Activated naive CD4-positive, alpha-beta T cell treated with anti-CD3 and anti-CD28 coated beads, Interleukin-2, amount 50 U/mL, for 72 hours (primary cell): ENCODE data around the gene NPIPB9. TPM values are rescaled to one million over a fixed set of nuclear protein-coding genes. Genes with fewer than 3 reads are reported as not detected.
"Not testable (repeated sequence)": the region's sequence is repeated elsewhere in the genome, so short reads cannot be mapped to it uniquely, and the experiment has no call there.

Experiments
- ATAC-seq, 2 donors: fragments of 150-1000 bp; cut with Tn5 transposase; 2 replicates each; pipeline ENCODE4 v1.10.0; 2021; ENCODE audit warnings: mild to moderate bottlenecking in 2 of 2, moderate library complexity in 2 of 2
- DNase-seq, 2 donors: peaks; one replicate each; pipeline ENCODE4 v3.0.0; 2021 to 2022; ENCODE audit warnings: low spot score in 2 of 2
- H3K27ac Mint-ChIP-seq, 2 donors: one replicate each; pipeline ENCODE4 v1.8.0; 2022; ENCODE audit warnings: mild to moderate bottlenecking in 2 of 2, mixed read lengths in 2 of 2
- H3K36me3 Mint-ChIP-seq, 2 donors: one replicate each; pipeline ENCODE4 v1.8.0; 2022; ENCODE audit warnings: mixed read lengths in 2 of 2
- H3K9me3 Mint-ChIP-seq, 2 donors: one replicate each; pipeline ENCODE4 v1.8.0; 2022; ENCODE audit warnings: mixed read lengths in 2 of 2
- total RNA-seq, 2 donors: library from RNA; stranded (reverse); gene quantifications; one replicate each; pipeline ENCODE4 v1.2.3, GENCODE V29; 2022

NPIPB9 gene
- total RNA-seq: 1 to 10 TPM; 4.6 to 5.6 TPM

- DNase-seq, H3K27ac Mint-ChIP-seq, H3K9me3 Mint-ChIP-seq, H3K36me3 Mint-ChIP-seq, ATAC-seq: not testable (repeated sequence)
These were observed at the start of gene NPIPB9 for GRCh38 chr16:28751487-28751886. Gene NPIPB9, plus strand, starts transcription at chr16:28751787.

GRCh38 chr16:28704246-28704645 lies 47.3 kb upstream of the NPIPB9 start:
- not testable (repeated sequence) for H3K27ac Mint-ChIP-seq, H3K36me3 Mint-ChIP-seq, ATAC-seq, H3K9me3 Mint-ChIP-seq, DNase-seq

GRCh38 chr16:28711220-28712083 lies 40.1 kb upstream of the NPIPB9 start, which contains the start of gene EIF3C:
Gene EIF3C, plus strand, starts transcription at chr16:28711464. Its CDS starts 223 bp downstream, at chr16:28711687.
- H3K27ac Mint-ChIP-seq, H3K36me3 Mint-ChIP-seq, DNase-seq, H3K9me3 Mint-ChIP-seq: not testable (repeated sequence)
- peak; percentile 100 for ATAC-seq

- H3K9me3 Mint-ChIP-seq, H3K27ac Mint-ChIP-seq, H3K36me3 Mint-ChIP-seq, ATAC-seq, DNase-seq: not testable (repeated sequence)
These were observed 28.5 kb upstream of the NPIPB9 start for GRCh38 chr16:28722852-28723650.

- H3K9me3 Mint-ChIP-seq, H3K27ac Mint-ChIP-seq: not testable (repeated sequence)
These were observed 20.3 kb upstream of the NPIPB9 start for GRCh38 chr16:28731253-28731652.

GRCh38 chr16:28732455-28733124 lies 19.0 kb upstream of the NPIPB9 start:
- ATAC-seq, H3K27ac Mint-ChIP-seq, DNase-seq, H3K9me3 Mint-ChIP-seq, H3K36me3 Mint-ChIP-seq: not testable (repeated sequence)

More at GRCh38 chr16:28731253-28731652, 20.3 kb upstream of the NPIPB9 start:
- H3K36me3 Mint-ChIP-seq, ATAC-seq, DNase-seq: not testable (repeated sequence)

GRCh38 chr16:28739787-28740186 lies 11.8 kb upstream of the NPIPB9 start:
- ATAC-seq: peak in 1 of 2 donors; percentile 57
- H3K36me3 Mint-ChIP-seq: not testable (repeated sequence)

GRCh38 chr16:28740631-28741030 lies 11.0 kb upstream of the NPIPB9 start:
- not testable (repeated sequence) for DNase-seq, H3K27ac Mint-ChIP-seq, H3K9me3 Mint-ChIP-seq, ATAC-seq, H3K36me3 Mint-ChIP-seq

More at GRCh38 chr16:28739787-28740186, 11.8 kb upstream of the NPIPB9 start:
- not testable (repeated sequence) for H3K27ac Mint-ChIP-seq, H3K9me3 Mint-ChIP-seq, DNase-seq

GRCh38 chr16:28741295-28741694 lies 10.3 kb upstream of the NPIPB9 start:
- not testable (repeated sequence) for H3K36me3 Mint-ChIP-seq, ATAC-seq, H3K9me3 Mint-ChIP-seq, DNase-seq, H3K27ac Mint-ChIP-seq

- ATAC-seq, H3K36me3 Mint-ChIP-seq, H3K9me3 Mint-ChIP-seq, H3K27ac Mint-ChIP-seq, DNase-seq: not testable (repeated sequence)
These were observed 4.8 kb upstream of the NPIPB9 start for GRCh38 chr16:28746618-28747350.

- not testable (repeated sequence) for H3K36me3 Mint-ChIP-seq, H3K27ac Mint-ChIP-seq, H3K9me3 Mint-ChIP-seq
- ATAC-seq (peak; percentile 98), DNase-seq (peak in 1 of 2 donors; percentile 31)
These were observed 1.6 kb upstream of the NPIPB9 start for GRCh38 chr16:28749997-28750465.

GRCh38 chr16:28750469-28751067 lies 1.0 kb upstream of the NPIPB9 start:
- not testable (repeated sequence) for H3K9me3 Mint-ChIP-seq, H3K27ac Mint-ChIP-seq, H3K36me3 Mint-ChIP-seq, ATAC-seq, DNase-seq

- not testable (repeated sequence) for H3K9me3 Mint-ChIP-seq, ATAC-seq, H3K27ac Mint-ChIP-seq, DNase-seq, H3K36me3 Mint-ChIP-seq
These were observed 30.1 kb downstream of the NPIPB9 start for GRCh38 chr16:28781697-28782096.

GRCh38 chr16:28782357-28782756 lies 30.8 kb downstream of the NPIPB9 start:
- not testable (repeated sequence) for DNase-seq, H3K9me3 Mint-ChIP-seq, H3K36me3 Mint-ChIP-seq, ATAC-seq, H3K27ac Mint-ChIP-seq

GRCh38 chr16:28802235-28803019 lies 50.8 kb downstream of the NPIPB9 start:
- DNase-seq (peak; percentile 59 to 79), ATAC-seq (peak; percentile 84)
- not testable (repeated sequence) for H3K27ac Mint-ChIP-seq, H3K36me3 Mint-ChIP-seq, H3K9me3 Mint-ChIP-seq
